ENCODE results near the gene NR3C2.

The NR3C2 gene

DNA sequence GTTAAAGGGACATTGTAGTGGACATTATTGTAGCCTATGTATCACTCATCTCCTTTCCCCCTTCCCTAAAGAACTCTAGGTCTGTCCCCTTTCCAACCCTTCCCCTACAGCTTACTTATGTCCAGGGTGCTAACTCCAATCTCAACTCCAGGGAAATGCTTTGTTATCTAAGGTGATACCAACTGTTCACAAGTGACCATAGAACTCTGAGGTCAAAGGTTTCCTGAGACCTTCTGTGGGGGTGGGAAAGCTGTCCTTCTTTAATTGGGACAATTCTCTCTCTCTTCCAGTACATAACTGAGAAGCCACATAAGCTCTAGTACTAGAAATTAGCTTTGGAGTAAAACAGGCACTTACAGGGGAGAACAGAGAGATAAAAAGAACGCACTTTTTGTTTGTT is 212.4 kb downstream of the NR3C2 start:
- no peak for ATAC-seq
- TF ChIP-seq ISL1 (CRISPR knock-in tag; IDR thresholded peaks at IDR 0.05) (no peak), ZNF70 (CRISPR knock-in tag; IDR thresholded peaks at IDR 0.05) (no peak), ZFP30 (CRISPR knock-in tag; IDR thresholded peaks at IDR 0.05) (no peak), TOX (CRISPR knock-in tag; IDR thresholded peaks at IDR 0.05; ENCODE audit: borderline replicate concordance) (no peak), PPARA (CRISPR knock-in tag; IDR thresholded peaks at IDR 0.05; ENCODE audit: borderline replicate concordance) (no peak), TCF4 (CRISPR knock-in tag; IDR thresholded peaks at IDR 0.05; ENCODE audit: borderline replicate concordance) (no peak), ZC3H10 (CRISPR knock-in tag; IDR thresholded peaks at IDR 0.05) (no peak), ZFP3 (CRISPR knock-in tag; IDR thresholded peaks at IDR 0.05) (no peak), ARNTL (CRISPR knock-in tag; IDR thresholded peaks at IDR 0.05; ENCODE audit: borderline replicate concordance, low read depth) (no peak), SNAI2 (CRISPR knock-in tag; IDR thresholded peaks at IDR 0.05) (no peak), ZNF8 (CRISPR knock-in tag; IDR thresholded peaks at IDR 0.05) (no peak), ESRRG (CRISPR knock-in tag; IDR thresholded peaks at IDR 0.05) (no peak), CSDC2 (CRISPR knock-in tag; IDR thresholded peaks at IDR 0.05) (no peak), BACH2 (CRISPR knock-in tag; IDR thresholded peaks at IDR 0.05; ENCODE audit: borderline replicate concordance) (no peak)
- TF ChIP-seq, protein P1, sequence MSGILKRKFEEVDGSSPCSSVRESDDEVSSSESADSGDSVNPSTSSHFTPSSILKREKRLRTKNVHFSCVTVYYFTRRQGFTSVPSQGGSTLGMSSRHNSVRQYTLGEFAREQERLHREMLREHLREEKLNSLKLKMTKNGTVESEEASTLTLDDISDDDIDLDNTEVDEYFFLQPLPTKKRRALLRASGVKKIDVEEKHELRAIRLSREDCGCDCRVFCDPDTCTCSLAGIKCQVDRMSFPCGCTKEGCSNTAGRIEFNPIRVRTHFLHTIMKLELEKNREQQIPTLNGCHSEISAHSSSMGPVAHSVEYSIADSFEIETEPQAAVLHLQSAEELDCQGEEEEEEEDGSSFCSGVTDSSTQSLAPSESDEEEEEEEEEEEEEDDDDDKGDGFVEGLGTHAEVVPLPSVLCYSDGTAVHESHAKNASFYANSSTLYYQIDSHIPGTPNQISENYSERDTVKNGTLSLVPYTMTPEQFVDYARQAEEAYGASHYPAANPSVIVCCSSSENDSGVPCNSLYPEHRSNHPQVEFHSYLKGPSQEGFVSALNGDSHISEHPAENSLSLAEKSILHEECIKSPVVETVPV (CRISPR knock-in tag; IDR thresholded peaks at IDR 0.05), result no peak
- TF ChIP-seq, protein P2, sequence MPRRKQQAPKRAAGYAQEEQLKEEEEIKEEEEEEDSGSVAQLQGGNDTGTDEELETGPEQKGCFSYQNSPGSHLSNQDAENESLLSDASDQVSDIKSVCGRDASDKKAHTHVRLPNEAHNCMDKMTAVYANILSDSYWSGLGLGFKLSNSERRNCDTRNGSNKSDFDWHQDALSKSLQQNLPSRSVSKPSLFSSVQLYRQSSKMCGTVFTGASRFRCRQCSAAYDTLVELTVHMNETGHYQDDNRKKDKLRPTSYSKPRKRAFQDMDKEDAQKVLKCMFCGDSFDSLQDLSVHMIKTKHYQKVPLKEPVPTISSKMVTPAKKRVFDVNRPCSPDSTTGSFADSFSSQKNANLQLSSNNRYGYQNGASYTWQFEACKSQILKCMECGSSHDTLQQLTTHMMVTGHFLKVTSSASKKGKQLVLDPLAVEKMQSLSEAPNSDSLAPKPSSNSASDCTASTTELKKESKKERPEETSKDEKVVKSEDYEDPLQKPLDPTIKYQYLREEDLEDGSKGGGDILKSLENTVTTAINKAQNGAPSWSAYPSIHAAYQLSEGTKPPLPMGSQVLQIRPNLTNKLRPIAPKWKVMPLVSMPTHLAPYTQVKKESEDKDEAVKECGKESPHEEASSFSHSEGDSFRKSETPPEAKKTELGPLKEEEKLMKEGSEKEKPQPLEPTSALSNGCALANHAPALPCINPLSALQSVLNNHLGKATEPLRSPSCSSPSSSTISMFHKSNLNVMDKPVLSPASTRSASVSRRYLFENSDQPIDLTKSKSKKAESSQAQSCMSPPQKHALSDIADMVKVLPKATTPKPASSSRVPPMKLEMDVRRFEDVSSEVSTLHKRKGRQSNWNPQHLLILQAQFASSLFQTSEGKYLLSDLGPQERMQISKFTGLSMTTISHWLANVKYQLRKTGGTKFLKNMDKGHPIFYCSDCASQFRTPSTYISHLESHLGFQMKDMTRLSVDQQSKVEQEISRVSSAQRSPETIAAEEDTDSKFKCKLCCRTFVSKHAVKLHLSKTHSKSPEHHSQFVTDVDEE (CRISPR knock-in tag; IDR thresholded peaks at IDR 0.05), result no peak
- TF ChIP-seq, protein P3, sequence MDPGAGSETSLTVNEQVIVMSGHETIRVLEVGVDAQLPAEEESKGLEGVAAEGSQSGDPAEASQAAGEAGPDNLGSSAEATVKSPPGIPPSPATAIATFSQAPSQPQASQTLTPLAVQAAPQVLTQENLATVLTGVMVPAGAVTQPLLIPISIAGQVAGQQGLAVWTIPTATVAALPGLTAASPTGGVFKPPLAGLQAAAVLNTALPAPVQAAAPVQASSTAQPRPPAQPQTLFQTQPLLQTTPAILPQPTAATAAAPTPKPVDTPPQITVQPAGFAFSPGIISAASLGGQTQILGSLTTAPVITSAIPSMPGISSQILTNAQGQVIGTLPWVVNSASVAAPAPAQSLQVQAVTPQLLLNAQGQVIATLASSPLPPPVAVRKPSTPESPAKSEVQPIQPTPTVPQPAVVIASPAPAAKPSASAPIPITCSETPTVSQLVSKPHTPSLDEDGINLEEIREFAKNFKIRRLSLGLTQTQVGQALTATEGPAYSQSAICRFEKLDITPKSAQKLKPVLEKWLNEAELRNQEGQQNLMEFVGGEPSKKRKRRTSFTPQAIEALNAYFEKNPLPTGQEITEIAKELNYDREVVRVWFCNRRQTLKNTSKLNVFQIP (CRISPR knock-in tag; IDR thresholded peaks at IDR 0.05; ENCODE audit: borderline replicate concordance, low read depth), result no peak

DNA sequence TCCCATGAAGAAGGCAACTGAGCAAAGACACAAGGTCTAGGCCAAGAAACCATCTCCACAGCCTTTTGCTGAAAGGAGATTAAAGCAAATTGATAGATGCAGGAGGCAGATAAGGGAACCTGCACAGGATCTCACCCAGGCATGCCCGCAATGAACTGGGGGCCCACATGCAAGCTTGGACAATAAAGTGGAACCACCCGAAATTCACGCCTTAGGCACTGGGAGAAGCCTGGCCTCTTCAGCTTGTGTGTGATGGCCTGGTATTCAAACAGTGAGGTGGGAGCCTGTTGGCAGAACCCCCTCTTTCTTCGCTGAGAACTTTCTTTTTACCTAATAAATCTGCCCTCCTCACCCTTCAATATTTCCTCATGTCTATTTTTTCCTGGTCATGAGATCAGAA is 213.2 kb downstream of the NR3C2 start:
- TF ChIP-seq BACH2 (CRISPR knock-in tag; IDR thresholded peaks at IDR 0.05; ENCODE audit: borderline replicate concordance), result no peak
- TF ChIP-seq RARB (CRISPR knock-in tag; IDR thresholded peaks at IDR 0.05), result no peak
- TF ChIP-seq, protein P3 (CRISPR knock-in tag; IDR thresholded peaks at IDR 0.05; ENCODE audit: borderline replicate concordance, low read depth), result no peak
- no peak for TF ChIP-seq PPARA (CRISPR knock-in tag; IDR thresholded peaks at IDR 0.05; ENCODE audit: borderline replicate concordance)
- TF ChIP-seq ZFP30 (CRISPR knock-in tag; IDR thresholded peaks at IDR 0.05), result no peak
- no peak for TF ChIP-seq TOX (CRISPR knock-in tag; IDR thresholded peaks at IDR 0.05; ENCODE audit: borderline replicate concordance)
- TF ChIP-seq, protein P2 (CRISPR knock-in tag; IDR thresholded peaks at IDR 0.05), result no peak
- TF ChIP-seq ZNF565 (CRISPR knock-in tag; conservative IDR thresholded peaks at IDR 0.05; ENCODE audit: low read depth), result no peak
- no peak for TF ChIP-seq ARNTL (CRISPR knock-in tag; IDR thresholded peaks at IDR 0.05; ENCODE audit: borderline replicate concordance, low read depth)
- TF ChIP-seq ZFP3 (CRISPR knock-in tag; IDR thresholded peaks at IDR 0.05), result no peak
- TF ChIP-seq ESRRG (CRISPR knock-in tag; IDR thresholded peaks at IDR 0.05), result no peak
- no peak for TF ChIP-seq GLIS3 (CRISPR knock-in tag; IDR thresholded peaks at IDR 0.05)
- no peak for TF ChIP-seq TCF4 (CRISPR knock-in tag; IDR thresholded peaks at IDR 0.05; ENCODE audit: borderline replicate concordance)
- TF ChIP-seq, protein P1 (CRISPR knock-in tag; IDR thresholded peaks at IDR 0.05), result no peak
- TF ChIP-seq OSR1 (CRISPR knock-in tag; IDR thresholded peaks at IDR 0.05), result no peak
- TF ChIP-seq ZC3H10 (CRISPR knock-in tag; IDR thresholded peaks at IDR 0.05), result no peak

More for the DNA sequence above, 213.2 kb downstream of the NR3C2 start:
- no peak for ATAC-seq
